ENCODE results near the gene TUBB4A. TPM values are rescaled to one million over a fixed set of nuclear protein-coding genes. Genes with fewer than 3 reads are reported as not detected.
A peak's percentile ranks its signal among the peaks of the same experiment; 100 is the strongest.

Gene TUBB4A
- total RNA-seq, 1 donor from 2014 or later, result 0.26 TPM

- DNase-seq (ENCODE audit: low read depth, low spot score), result no peak
Measured at GRCh38 chr19:6470173-6470572, 31.9 kb downstream of the TUBB4A start.

- no peak for DNase-seq (ENCODE audit: low read depth, low spot score)
Measured at GRCh38 chr19:6467384-6467783, 34.7 kb downstream of the TUBB4A start.

GRCh38 chr19:6466526-6467248, 35.4 kb downstream of the TUBB4A start:
- DNase-seq (ENCODE audit: low read depth, low spot score), result no peak

GRCh38 chr19:6465663-6466062, 36.4 kb downstream of the TUBB4A start:
- no peak for DNase-seq (ENCODE audit: low read depth, low spot score)

GRCh38 chr19:6465006-6465405, 37.1 kb downstream of the TUBB4A start:
- DNase-seq (ENCODE audit: low read depth, low spot score), result no peak

GRCh38 chr19:6464070-6464873, 37.8 kb downstream of the TUBB4A start, which contains the start of gene CRB3:
Gene CRB3 (plus strand): TSS chr19:6464271. CDS start chr19:6464702, 431 bp downstream.
- no peak for DNase-seq (ENCODE audit: low read depth, low spot score)

- DNase-seq (ENCODE audit: low read depth, low spot score), result peak; percentile 92
Measured at GRCh38 chr19:6460099-6460884, 41.8 kb downstream of the TUBB4A start.

GRCh38 chr19:6459262-6460098, 42.6 kb downstream of the TUBB4A start, which contains the start of gene SLC25A23:
Gene SLC25A23 (minus strand): TSS chr19:6459792. CDS start chr19:6459628, 164 bp downstream.
- DNase-seq (ENCODE audit: low read depth, low spot score), result no peak

- no peak for DNase-seq (ENCODE audit: low read depth, low spot score)
Measured at GRCh38 chr19:6458695-6459261, 43.3 kb downstream of the TUBB4A start.

- no peak for DNase-seq (ENCODE audit: low read depth, low spot score)
Measured at GRCh38 chr19:6457958-6458694, 44.0 kb downstream of the TUBB4A start.

- no peak for DNase-seq (ENCODE audit: low read depth, low spot score)
Measured at GRCh38 chr19:6455924-6456323, 46.2 kb downstream of the TUBB4A start.

GRCh38 chr19:6453951-6454565, 48.1 kb downstream of the TUBB4A start:
- no peak for DNase-seq (ENCODE audit: low read depth, low spot score)

- no peak for DNase-seq (ENCODE audit: low read depth, low spot score)
Measured at GRCh38 chr19:6452899-6453298, 49.2 kb downstream of the TUBB4A start.

GRCh38 chr19:6452223-6452614, 49.9 kb downstream of the TUBB4A start:
- no peak for DNase-seq (ENCODE audit: low read depth, low spot score)

GRCh38 chr19:6451583-6452222, 50.4 kb downstream of the TUBB4A start:
- DNase-seq (ENCODE audit: low read depth, low spot score), result no peak

- no peak for DNase-seq (ENCODE audit: low read depth, low spot score)
Measured at GRCh38 chr19:6450166-6450565, 51.9 kb downstream of the TUBB4A start.

GRCh38 chr19:6448045-6448444, 54.1 kb downstream of the TUBB4A start:
- no peak for DNase-seq (ENCODE audit: low read depth, low spot score)

- no peak for DNase-seq (ENCODE audit: low read depth, low spot score)
Measured at GRCh38 chr19:6446452-6446851, 55.7 kb downstream of the TUBB4A start.

Data from pulmonary artery endothelial cell (primary cell).